Hypothalamus (tissue), 51 donors: ENCODE data around the gene URB1.
"Not testable (repeated sequence)": the region's sequence is repeated elsewhere in the genome, so short reads cannot be mapped to it uniquely, and the experiment has no call there.

Experiments used
- DNase-seq, 51 donors: peaks; one replicate each; lab custom pipeline; 2025; lab: John Stamatoyannopoulos, UW

The URB1 gene

GRCh38 chr21:32303385-32303784 is 89.4 kb downstream of the URB1 start:
- no peak for DNase-seq

GRCh38 chr21:32302560-32302959 is 90.3 kb downstream of the URB1 start:
- DNase-seq, result no peak

GRCh38 chr21:32301596-32301995 is 91.2 kb downstream of the URB1 start:
- DNase-seq, result no peak

GRCh38 chr21:32300117-32300681 is 92.6 kb downstream of the URB1 start:
- DNase-seq, result no peak

GRCh38 chr21:32299695-32300094 is 93.1 kb downstream of the URB1 start:
- DNase-seq, result no peak

GRCh38 chr21:32298658-32299081 is 94.1 kb downstream of the URB1 start, which contains the start of gene MRAP:
TSS of gene MRAP (plus strand) at chr21:32298855. CDS start at chr21:32298972, 117 bp downstream.
- no peak for DNase-seq

- no peak for DNase-seq
Measured at GRCh38 chr21:32298148-32298559, 94.7 kb downstream of the URB1 start.

GRCh38 chr21:32297449-32297848 is 95.4 kb downstream of the URB1 start:
- DNase-seq, result no peak

- DNase-seq, result no peak
Measured at GRCh38 chr21:32285476-32285875, 107.3 kb downstream of the URB1 start.

- DNase-seq, result no peak
Measured at GRCh38 chr21:32282992-32283391, 109.8 kb downstream of the URB1 start.

GRCh38 chr21:32281531-32281930 is 111.3 kb downstream of the URB1 start:
- DNase-seq, result no peak

GRCh38 chr21:32279377-32279680 is 113.5 kb downstream of the URB1 start:
- no peak for DNase-seq

- DNase-seq, result peak; percentile 59 to 96 (median 88)
Measured at GRCh38 chr21:32278518-32279376, 114.1 kb downstream of the URB1 start, which contains the start of gene MIS18A. TSS of gene MIS18A (minus strand) at chr21:32279049. CDS start at chr21:32279014, 35 bp downstream.

GRCh38 chr21:32278103-32278502 is 114.7 kb downstream of the URB1 start:
- DNase-seq, result no peak

GRCh38 chr21:32276671-32277070 is 116.1 kb downstream of the URB1 start:
- no peak for DNase-seq

GRCh38 chr21:32270748-32271147 is 122.1 kb downstream of the URB1 start:
- no peak for DNase-seq

GRCh38 chr21:32265321-32265720 is 127.5 kb downstream of the URB1 start:
- not testable (repeated sequence) for DNase-seq

GRCh38 chr21:32261929-32262328 is 130.9 kb downstream of the URB1 start:
- no peak for DNase-seq
